ENCODE results near the gene NANOS3. TPM values are rescaled to one million over a fixed set of nuclear protein-coding genes. Genes with fewer than 3 reads are reported as not detected.
A peak's percentile ranks its signal among the peaks of the same experiment; 100 is the strongest.

Gene NANOS3
- total and polyA plus RNA-seq, 2 experiments from 2014 or later, result not detected

DNA sequence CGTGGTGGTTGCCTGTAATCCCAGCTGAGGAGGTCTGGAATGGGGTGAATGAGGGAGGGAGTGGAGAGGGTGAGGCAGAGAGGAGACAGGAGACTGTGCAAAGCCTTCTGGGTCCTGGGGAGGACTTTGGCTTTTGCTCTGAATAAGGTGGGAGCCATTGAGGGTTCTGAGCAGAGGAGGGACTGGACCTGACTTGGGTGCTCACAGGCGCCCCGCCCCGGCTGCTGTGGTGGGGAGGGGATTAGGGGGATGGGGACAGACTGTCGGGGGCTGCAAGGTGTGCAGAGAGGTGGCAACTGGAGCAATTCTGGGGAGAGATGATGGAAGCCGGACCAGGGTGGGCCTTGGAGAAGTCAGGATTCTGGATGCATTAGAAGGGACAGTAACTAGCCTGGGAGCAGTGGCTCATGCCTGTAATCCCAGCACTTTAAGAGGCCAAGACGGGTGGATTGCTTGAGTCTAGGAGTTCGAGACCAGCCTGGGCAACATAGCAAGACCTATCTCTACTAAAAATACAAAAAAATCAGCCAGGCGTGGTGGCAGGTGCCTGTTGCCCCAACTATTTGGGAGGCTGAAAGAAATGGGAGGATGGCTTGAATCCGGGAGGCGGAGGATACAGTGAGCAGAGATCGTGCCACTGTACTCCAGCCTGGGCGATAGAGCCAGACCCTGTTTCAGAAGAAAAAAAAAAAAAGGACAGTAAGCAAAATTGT, 16.1 kb upstream of the NANOS3 start (continued):
- TF ChIP-seq, protein P1, sequence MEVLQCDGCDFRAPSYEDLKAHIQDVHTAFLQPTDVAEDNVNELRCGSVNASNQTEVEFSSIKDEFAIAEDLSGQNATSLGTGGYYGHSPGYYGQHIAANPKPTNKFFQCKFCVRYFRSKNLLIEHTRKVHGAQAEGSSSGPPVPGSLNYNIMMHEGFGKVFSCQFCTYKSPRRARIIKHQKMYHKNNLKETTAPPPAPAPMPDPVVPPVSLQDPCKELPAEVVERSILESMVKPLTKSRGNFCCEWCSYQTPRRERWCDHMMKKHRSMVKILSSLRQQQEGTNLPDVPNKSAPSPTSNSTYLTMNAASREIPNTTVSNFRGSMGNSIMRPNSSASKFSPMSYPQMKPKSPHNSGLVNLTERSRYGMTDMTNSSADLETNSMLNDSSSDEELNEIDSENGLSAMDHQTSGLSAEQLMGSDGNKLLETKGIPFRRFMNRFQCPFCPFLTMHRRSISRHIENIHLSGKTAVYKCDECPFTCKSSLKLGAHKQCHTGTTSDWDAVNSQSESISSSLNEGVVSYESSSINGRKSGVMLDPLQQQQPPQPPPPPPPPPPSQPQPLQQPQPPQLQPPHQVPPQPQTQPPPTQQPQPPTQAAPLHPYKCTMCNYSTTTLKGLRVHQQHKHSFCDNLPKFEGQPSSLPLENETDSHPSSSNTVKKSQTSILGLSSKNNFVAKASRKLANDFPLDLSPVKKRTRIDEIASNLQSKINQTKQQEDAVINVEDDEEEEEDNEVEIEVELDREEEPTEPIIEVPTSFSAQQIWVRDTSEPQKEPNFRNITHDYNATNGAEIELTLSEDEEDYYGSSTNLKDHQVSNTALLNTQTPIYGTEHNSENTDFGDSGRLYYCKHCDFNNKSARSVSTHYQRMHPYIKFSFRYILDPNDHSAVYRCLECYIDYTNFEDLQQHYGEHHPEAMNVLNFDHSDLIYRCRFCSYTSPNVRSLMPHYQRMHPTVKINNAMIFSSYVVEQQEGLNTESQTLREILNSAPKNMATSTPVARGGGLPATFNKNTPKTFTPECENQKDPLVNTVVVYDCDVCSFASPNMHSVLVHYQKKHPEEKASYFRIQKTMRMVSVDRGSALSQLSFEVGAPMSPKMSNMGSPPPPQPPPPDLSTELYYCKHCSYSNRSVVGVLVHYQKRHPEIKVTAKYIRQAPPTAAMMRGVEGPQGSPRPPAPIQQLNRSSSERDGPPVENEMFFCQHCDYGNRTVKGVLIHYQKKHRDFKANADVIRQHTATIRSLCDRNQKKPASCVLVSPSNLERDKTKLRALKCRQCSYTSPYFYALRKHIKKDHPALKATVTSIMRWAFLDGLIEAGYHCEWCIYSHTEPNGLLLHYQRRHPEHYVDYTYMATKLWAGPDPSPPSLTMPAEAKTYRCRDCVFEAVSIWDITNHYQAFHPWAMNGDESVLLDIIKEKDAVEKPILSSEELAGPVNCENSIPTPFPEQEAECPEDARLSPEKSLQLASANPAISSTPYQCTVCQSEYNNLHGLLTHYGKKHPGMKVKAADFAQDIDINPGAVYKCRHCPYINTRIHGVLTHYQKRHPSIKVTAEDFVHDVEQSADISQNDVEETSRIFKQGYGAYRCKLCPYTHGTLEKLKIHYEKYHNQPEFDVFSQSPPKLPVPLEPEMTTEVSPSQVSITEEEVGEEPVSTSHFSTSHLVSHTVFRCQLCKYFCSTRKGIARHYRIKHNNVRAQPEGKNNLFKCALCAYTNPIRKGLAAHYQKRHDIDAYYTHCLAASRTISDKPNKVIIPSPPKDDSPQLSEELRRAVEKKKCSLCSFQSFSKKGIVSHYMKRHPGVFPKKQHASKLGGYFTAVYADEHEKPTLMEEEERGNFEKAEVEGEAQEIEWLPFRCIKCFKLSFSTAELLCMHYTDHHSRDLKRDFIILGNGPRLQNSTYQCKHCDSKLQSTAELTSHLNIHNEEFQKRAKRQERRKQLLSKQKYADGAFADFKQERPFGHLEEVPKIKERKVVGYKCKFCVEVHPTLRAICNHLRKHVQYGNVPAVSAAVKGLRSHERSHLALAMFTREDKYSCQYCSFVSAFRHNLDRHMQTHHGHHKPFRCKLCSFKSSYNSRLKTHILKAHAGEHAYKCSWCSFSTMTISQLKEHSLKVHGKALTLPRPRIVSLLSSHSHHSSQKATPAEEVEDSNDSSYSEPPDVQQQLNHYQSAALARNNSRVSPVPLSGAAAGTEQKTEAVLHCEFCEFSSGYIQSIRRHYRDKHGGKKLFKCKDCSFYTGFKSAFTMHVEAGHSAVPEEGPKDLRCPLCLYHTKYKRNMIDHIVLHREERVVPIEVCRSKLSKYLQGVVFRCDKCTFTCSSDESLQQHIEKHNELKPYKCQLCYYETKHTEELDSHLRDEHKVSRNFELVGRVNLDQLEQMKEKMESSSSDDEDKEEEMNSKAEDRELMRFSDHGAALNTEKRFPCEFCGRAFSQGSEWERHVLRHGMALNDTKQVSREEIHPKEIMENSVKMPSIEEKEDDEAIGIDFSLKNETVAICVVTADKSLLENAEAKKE (CRISPR knock-in tag; IDR thresholded peaks at IDR 0.05), result no peak
- TF ChIP-seq ZNF331 (CRISPR knock-in tag; IDR thresholded peaks at IDR 0.05; ENCODE audit: low read depth), result no peak
- no peak for TF ChIP-seq EZH2 (IDR thresholded peaks at IDR 0.05; ENCODE audit: low read depth, unreplicated experiment)

DNA sequence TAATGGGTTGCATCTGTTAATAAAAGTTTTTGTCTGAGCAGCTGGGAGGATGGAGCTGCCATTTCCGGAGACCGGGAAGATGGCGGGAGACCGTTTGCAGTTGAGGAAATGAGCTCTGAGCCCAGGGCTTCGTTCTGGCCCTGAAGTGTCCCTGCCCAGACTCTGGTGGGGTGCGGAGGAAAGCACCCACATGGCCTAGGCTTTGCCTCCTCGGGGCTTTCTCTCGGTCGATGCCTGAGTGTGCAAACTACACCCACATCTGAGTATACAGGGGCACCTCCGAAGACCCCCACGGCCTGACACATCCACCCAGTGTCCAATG, 15.6 kb upstream of the NANOS3 start:
- peak overlapping the region; percentile 49 for H2AFZ ChIP-seq
- H3K27ac ChIP-seq (ENCODE audit: low read depth), result peak overlapping the region; percentile 80
- Mint-ChIP-seq H3K9me3 (no peaks in the 10 kb centered on the region; the same call in 2 of the 3 replicates), H3K4me1 (peaks cover 18% of the 10 kb centered on the region), H3K4me3 (peak overlapping the region; percentile 67), H3K27me3 (ENCODE audit: insufficient read depth, low read depth, poor library complexity) (peaks cover 43% of the 10 kb centered on the region), H3K36me3 (ENCODE audit: low read depth) (no peaks in the 10 kb centered on the region; the same call in 2 of the 3 replicates), H3K27ac (no peak overlapping the region; the same call in 1 of the 2 replicates)
- peak overlapping the region; percentile 54 for H3K4me3 ChIP-seq
- no peaks in the 10 kb centered on the region for H3K36me3 ChIP-seq (ENCODE audit: insufficient read depth)
- H3K4me2 ChIP-seq, result peak overlapping the region; percentile 72
- H3K27me3 ChIP-seq (ENCODE audit: insufficient read depth), result peaks cover 37% of the 10 kb centered on the region
- H3F3A ChIP-seq (replicated peaks; ENCODE audit: low read depth), result peaks cover 24% of the 10 kb centered on the region
- no peaks in the 10 kb centered on the region for H4K20me1 ChIP-seq (replicated peaks; ENCODE audit: insufficient read depth)
- no peaks in the 10 kb centered on the region for H3K79me2 ChIP-seq (replicated peaks; ENCODE audit: insufficient read depth)
- no peak for ATAC-seq
- no peak for DNase-seq (ENCODE audit: low spot score)
- H3K4me1 ChIP-seq (ENCODE audit: insufficient read depth), result peaks cover 10% of the 10 kb centered on the region
- H3K9me2 ChIP-seq (ENCODE audit: insufficient read depth), result no peaks in the 10 kb centered on the region
- no peak for TF ChIP-seq NANOG (IDR thresholded peaks at IDR 0.05; ENCODE audit: borderline replicate concordance)
- TF ChIP-seq, protein P2, sequence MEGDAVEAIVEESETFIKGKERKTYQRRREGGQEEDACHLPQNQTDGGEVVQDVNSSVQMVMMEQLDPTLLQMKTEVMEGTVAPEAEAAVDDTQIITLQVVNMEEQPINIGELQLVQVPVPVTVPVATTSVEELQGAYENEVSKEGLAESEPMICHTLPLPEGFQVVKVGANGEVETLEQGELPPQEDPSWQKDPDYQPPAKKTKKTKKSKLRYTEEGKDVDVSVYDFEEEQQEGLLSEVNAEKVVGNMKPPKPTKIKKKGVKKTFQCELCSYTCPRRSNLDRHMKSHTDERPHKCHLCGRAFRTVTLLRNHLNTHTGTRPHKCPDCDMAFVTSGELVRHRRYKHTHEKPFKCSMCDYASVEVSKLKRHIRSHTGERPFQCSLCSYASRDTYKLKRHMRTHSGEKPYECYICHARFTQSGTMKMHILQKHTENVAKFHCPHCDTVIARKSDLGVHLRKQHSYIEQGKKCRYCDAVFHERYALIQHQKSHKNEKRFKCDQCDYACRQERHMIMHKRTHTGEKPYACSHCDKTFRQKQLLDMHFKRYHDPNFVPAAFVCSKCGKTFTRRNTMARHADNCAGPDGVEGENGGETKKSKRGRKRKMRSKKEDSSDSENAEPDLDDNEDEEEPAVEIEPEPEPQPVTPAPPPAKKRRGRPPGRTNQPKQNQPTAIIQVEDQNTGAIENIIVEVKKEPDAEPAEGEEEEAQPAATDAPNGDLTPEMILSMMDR (conservative IDR thresholded peaks at IDR 0.05; ENCODE audit: low read depth in 2 of 2), result no peak
- TF ChIP-seq, protein P3, sequence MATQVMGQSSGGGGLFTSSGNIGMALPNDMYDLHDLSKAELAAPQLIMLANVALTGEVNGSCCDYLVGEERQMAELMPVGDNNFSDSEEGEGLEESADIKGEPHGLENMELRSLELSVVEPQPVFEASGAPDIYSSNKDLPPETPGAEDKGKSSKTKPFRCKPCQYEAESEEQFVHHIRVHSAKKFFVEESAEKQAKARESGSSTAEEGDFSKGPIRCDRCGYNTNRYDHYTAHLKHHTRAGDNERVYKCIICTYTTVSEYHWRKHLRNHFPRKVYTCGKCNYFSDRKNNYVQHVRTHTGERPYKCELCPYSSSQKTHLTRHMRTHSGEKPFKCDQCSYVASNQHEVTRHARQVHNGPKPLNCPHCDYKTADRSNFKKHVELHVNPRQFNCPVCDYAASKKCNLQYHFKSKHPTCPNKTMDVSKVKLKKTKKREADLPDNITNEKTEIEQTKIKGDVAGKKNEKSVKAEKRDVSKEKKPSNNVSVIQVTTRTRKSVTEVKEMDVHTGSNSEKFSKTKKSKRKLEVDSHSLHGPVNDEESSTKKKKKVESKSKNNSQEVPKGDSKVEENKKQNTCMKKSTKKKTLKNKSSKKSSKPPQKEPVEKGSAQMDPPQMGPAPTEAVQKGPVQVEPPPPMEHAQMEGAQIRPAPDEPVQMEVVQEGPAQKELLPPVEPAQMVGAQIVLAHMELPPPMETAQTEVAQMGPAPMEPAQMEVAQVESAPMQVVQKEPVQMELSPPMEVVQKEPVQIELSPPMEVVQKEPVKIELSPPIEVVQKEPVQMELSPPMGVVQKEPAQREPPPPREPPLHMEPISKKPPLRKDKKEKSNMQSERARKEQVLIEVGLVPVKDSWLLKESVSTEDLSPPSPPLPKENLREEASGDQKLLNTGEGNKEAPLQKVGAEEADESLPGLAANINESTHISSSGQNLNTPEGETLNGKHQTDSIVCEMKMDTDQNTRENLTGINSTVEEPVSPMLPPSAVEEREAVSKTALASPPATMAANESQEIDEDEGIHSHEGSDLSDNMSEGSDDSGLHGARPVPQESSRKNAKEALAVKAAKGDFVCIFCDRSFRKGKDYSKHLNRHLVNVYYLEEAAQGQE (IDR thresholded peaks at IDR 0.05; ENCODE audit: unreplicated experiment), result no peak

Measured in GM23338 (cell line).